MCF 10A (cell line): ENCODE data around the gene NPDC1. TPM values are rescaled to one million over a fixed set of nuclear protein-coding genes. Genes with fewer than 3 reads are reported as not detected.

Experiments used
- BruUV-seq: library from RNA; stranded (reverse); fragments of 400-500 nt; replicated peaks from 2 replicates; lab custom pipeline; 2021; lab: Mats Ljungman, UMichigan
- CTCF ChIA-PET: fragments of 300-600 bp; sonication (Branson Sonifier 250); formaldehyde crosslinking; extraction: SDS; loops from one replicate; lab custom pipeline; 2021; ENCODE audit warnings: antibody characterized with exemption, inconsistent platforms; lab: Yijun Ruan, JAX
- POLR2A ChIA-PET: fragments of 300-600, 350-650 bp; sonication (Branson Sonifier 250); formaldehyde crosslinking; extraction: SDS; loops from one replicate; lab custom pipeline; 2020; ENCODE audit warnings: antibody characterized with exemption, inconsistent platforms; lab: Yijun Ruan, JAX
- DNase-seq: peaks from one replicate; pipeline ENCODE4 v3.0.0-alpha.2; 2018; ENCODE audit not compliant: unreplicated experiment
- H3K27ac Mint-ChIP-seq: one replicate; pipeline ENCODE4 v1.8.0; 2022; ENCODE audit warnings: mild to moderate bottlenecking, low read depth, mixed read lengths; ENCODE audit not compliant: unreplicated experiment
- H3K27me3 Mint-ChIP-seq: one replicate; pipeline ENCODE4 v1.8.0; 2022; ENCODE audit warnings: mixed read lengths; ENCODE audit not compliant: insufficient read depth, unreplicated experiment
- H3K36me3 Mint-ChIP-seq: one replicate; pipeline ENCODE4 v1.8.0; 2022; ENCODE audit warnings: mild to moderate bottlenecking, moderate library complexity, mixed read lengths; ENCODE audit not compliant: insufficient read depth, unreplicated experiment
- H3K4me1 Mint-ChIP-seq: one replicate; pipeline ENCODE4 v1.8.0; 2022; ENCODE audit warnings: mixed read lengths; ENCODE audit not compliant: insufficient read depth, unreplicated experiment
- H3K4me3 Mint-ChIP-seq: one replicate; pipeline ENCODE4 v1.8.0; 2022; ENCODE audit warnings: mild to moderate bottlenecking, moderate library complexity, mixed read lengths; ENCODE audit not compliant: unreplicated experiment
- H3K9me3 Mint-ChIP-seq: one replicate; pipeline ENCODE4 v1.8.0; 2022; ENCODE audit warnings: mixed read lengths; ENCODE audit not compliant: unreplicated experiment
- CTCF ChIP-seq: fragments of 200-600 bp; IDR thresholded peaks from one replicate; pipeline ENCODE4 v1.8.0; 2022; ENCODE audit warnings: antibody characterized with exemption, mild to moderate bottlenecking; ENCODE audit not compliant: unreplicated experiment
- intact Hi-C: fragments of 100-400 bp; cut with micrococcal nuclease; formaldehyde crosslinking; loops from 2 replicates; pipeline ENCODE4 v1.14.1; 2022
- total RNA-seq: library from RNA; stranded (reverse); gene quantifications from 2 replicates; pipeline ENCODE4 v1.2.3, GENCODE V29; 2022

Gene NPDC1
- total RNA-seq, 1 experiment from 2014 or later = 161 TPM

- H3K4me3 Mint-ChIP-seq = no peak overlapping the region
- H3K27me3 Mint-ChIP-seq = no peaks in the 10 kb centered on the region
- ChIA-PET POLR2A (interaction anchor here (1.7 kb wide), 1 partner anchor 21 kb away, joined by 13 read pairs; the partner anchor contains the start of gene MAN1B1), CTCF (interaction anchor here (0.5 to 10.9 kb wide), 10 partner anchors 10 to 271 kb away, joined by 3 to 170 read pairs (median 14); partner anchors contain the start of genes ABCA2, FUT7, MAN1B1 and NPDC1)
- no peaks in the 10 kb centered on the region for H3K9me3 Mint-ChIP-seq
- no TSS peak for BruUV-seq
- H3K27ac Mint-ChIP-seq = no peak overlapping the region
- DNase-seq = no peak
- intact Hi-C loops = no loop called here
- H3K36me3 Mint-ChIP-seq = no peaks in the 10 kb centered on the region
- H3K4me1 Mint-ChIP-seq = peaks cover 17% of the 10 kb centered on the region
- no peak for TF ChIP-seq CTCF
These were observed 19.5 kb upstream of the NPDC1 start for GRCh38 chr9:137065336-137065967.

GRCh38 chr9:137064880-137065164, 18.8 kb upstream of the NPDC1 start:
- ChIA-PET CTCF (interaction anchor here (0.5 to 10.9 kb wide), 13 partner anchors 8 to 664 kb away, joined by 3 to 170 read pairs (median 6); partner anchors contain the start of genes ABCA2, FUT7, MAN1B1 and NPDC1), POLR2A (interaction anchor here (1.7 to 2.3 kb wide), 2 partner anchors 18 to 22 kb away, joined by 12 to 13 read pairs; partner anchors contain the start of genes MAN1B1 and NPDC1)
- Mint-ChIP-seq H3K27me3 (no peaks in the 10 kb centered on the region), H3K36me3 (no peaks in the 10 kb centered on the region), H3K4me3 (no peak overlapping the region), H3K27ac (no peak overlapping the region), H3K9me3 (no peaks in the 10 kb centered on the region), H3K4me1 (peaks cover 17% of the 10 kb centered on the region)
- intact Hi-C loops = loop anchor here (1.0 kb wide), 1 partner anchor 19 kb away; the partner anchor contains the start of gene NPDC1
- no TSS peak for BruUV-seq
- TF ChIP-seq CTCF = no peak
- no peak for DNase-seq

DNA sequence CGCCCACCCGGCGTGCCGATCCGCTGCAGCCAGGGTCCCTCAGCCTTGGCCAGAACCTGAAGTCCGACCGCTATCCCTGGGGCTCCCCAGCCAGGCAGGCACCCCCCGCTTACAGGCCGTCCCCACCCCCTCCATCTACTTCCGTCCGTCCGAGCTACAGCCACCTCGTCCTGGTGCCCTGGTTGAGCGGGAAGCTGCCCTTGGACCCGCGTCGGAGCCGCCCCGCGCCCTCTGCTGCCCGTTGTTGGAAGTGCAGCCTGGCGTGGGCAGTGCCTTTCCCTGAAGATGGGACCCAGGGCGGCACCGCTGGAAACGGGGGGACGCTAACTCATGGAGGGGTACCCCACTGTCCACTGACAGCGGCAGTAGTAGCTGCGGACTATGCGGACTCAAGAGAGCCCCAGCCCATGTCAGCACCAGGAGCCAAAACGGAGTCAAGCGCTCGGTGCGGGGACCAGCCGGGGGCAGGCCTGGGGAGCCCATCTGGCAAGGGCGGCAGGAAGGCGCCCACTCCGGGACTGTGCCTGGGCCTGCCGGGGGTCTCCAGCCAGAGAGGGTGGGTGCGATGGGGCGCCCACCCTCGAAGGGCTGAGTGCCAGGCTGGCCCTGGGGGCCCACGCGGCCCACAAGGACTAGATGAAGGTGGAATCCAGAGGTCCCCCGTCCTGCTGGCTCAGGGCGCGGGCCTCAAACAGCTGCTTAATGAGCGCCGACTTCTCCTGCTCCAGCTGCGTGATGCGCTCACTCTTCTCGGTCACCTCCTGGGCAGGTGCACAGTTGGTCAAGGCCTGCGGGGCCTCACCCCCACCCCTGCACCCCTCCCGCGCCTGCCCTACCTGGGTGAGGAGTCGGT, 18.3 kb upstream of the NPDC1 start:
- peak; percentile 68 for DNase-seq
- Mint-ChIP-seq H3K4me1 (peaks cover 17% of the 10 kb centered on the region), H3K36me3 (no peaks in the 10 kb centered on the region), H3K9me3 (no peaks in the 10 kb centered on the region), H3K27ac (no peak overlapping the region), H3K27me3 (no peaks in the 10 kb centered on the region), H3K4me3 (no peak overlapping the region)
- intact Hi-C loops = loop anchor here (1.0 kb wide), 1 partner anchor 18 kb away; the partner anchor contains the start of gene NPDC1
- BruUV-seq = no TSS peak
- CTCF ChIA-PET = interaction anchor here (0.5 to 10.9 kb wide), 15 partner anchors 8 to 664 kb away, joined by 3 to 170 read pairs (median 4); partner anchors contain the start of genes ABCA2, CLIC3, FUT7 and MAN1B1
- POLR2A ChIA-PET = interaction anchor here (1.0 to 2.3 kb wide), 3 partner anchors 18 to 22 kb away, joined by 3 to 13 read pairs (median 12); partner anchors contain the start of genes MAN1B1 and NPDC1
- peak; percentile 96 for TF ChIP-seq CTCF
